Measurements from ENCODE around the gene GPR84. TPM values are rescaled to one million over a fixed set of nuclear protein-coding genes. Genes with fewer than 3 reads are reported as not detected.

The GPR84 gene
- total and polyA plus RNA-seq, 9 of the 15 experiments (the other 6 are each of a cell fraction or from before 2014, with no cell fraction given), result 0.07 to 0.18 (median 0.11) TPM; not detected in 5

DNA sequence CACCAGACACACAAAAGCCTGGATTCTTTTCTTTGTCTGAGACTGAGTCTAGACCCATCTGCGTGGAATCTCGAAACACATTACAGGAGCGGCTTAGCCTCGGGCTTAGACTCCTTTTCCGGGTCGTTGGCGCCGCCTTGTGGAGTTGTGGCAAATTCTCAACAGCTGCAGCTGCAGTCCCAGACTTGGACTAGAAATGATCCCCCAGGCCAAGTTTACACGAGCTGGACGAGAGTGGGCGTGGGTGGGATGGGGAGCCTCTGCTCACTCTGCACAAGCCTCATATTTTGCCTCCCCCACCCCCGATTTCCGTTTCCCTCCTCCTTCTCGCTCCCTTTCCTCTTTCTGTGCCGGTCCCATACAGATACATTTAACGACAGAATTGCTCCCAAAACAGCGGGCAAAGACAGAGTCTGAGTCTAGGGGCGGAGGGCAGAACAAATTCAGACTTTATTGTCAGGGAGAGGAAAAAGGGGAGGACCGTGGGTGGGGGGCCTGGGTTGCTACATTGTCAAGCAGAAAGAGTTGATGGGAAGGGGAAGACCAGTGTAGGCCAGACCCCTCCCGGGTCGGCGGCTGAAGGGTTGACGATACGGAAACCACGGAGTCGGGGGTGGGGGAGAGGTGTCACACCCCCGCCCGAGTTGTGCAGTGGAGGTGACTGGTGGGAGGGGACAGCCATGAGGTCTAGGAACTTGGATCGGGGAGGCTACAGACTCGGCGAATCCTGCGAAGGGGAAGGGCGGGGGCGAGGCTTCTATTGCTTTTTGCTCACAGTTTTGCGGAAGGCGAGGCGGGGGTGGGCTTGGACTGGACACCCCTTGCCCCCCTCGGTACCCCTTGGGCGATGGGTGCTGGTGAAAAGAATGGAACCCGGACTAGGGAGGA is 4.7 kb upstream of the GPR84 start (continued):
- TF ChIP-seq ZNF263 (CRISPR knock-in tag; IDR thresholded peaks at IDR 0.05; ENCODE audit: borderline replicate concordance) (no peak), SRSF3 (IDR thresholded peaks at IDR 0.05; ENCODE audit: insufficient read depth, low read length) (no peak), NCOA1 (IDR thresholded peaks at IDR 0.05; ENCODE audit: low read depth) (0 out of 2 replicates have a peak, but pooled peaks have one; percentile 33), GTF2F1 (IDR thresholded peaks at IDR 0.05; ENCODE audit: low read depth, low read length) (no peak), CXXC5 (CRISPR knock-in tag; IDR thresholded peaks at IDR 0.05) (peak; percentile 16), CHD4 (IDR thresholded peaks at IDR 0.05; ENCODE audit: insufficient read depth, insufficient replicate concordance, low read depth, low read length, poor library complexity, severe bottlenecking) (no peak), ZNF764 (CRISPR knock-in tag; IDR thresholded peaks at IDR 0.05; ENCODE audit: low read depth) (no peak), KLF1 (tag; IDR thresholded peaks at IDR 0.05) (no peak), ZBTB8A (IDR thresholded peaks at IDR 0.05; ENCODE audit: partially characterized antibody) (no peak), HNRNPH1 (optimal IDR thresholded peaks at IDR 0.05; ENCODE audit: low read depth, low read length) (no peak), EP400 (IDR thresholded peaks at IDR 0.05) (peak; percentile 60; the same call in 1 of the 2 replicates), ZSCAN32 (CRISPR knock-in tag; IDR thresholded peaks at IDR 0.05) (no peak), FOXA3 (CRISPR knock-in tag; conservative IDR thresholded peaks at IDR 0.05 in 1 of 2, IDR thresholded peaks at IDR 0.05 in 1 of 2) (no peak), ZNF133 (CRISPR knock-in tag; IDR thresholded peaks at IDR 0.05) (no peak), ZNF217 (CRISPR knock-in tag; IDR thresholded peaks at IDR 0.05) (no peak), RB1 (IDR thresholded peaks at IDR 0.05; ENCODE audit: low read depth) (peak; percentile 48), ZNF696 (CRISPR knock-in tag; conservative IDR thresholded peaks at IDR 0.05) (no peak), KAT8 (IDR thresholded peaks at IDR 0.05; ENCODE audit: low read depth) (no peak), FOXK1 (CRISPR knock-in tag; IDR thresholded peaks at IDR 0.05; ENCODE audit: borderline replicate concordance) (no peak), HMBOX1 (IDR thresholded peaks at IDR 0.05) (no peak), ZFPM2 (CRISPR knock-in tag; IDR thresholded peaks at IDR 0.05) (no peak)
- TF ChIP-seq, protein P1, sequence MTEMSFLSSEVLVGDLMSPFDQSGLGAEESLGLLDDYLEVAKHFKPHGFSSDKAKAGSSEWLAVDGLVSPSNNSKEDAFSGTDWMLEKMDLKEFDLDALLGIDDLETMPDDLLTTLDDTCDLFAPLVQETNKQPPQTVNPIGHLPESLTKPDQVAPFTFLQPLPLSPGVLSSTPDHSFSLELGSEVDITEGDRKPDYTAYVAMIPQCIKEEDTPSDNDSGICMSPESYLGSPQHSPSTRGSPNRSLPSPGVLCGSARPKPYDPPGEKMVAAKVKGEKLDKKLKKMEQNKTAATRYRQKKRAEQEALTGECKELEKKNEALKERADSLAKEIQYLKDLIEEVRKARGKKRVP (CRISPR knock-in tag; IDR thresholded peaks at IDR 0.05), result no peak
- TF ChIP-seq, protein P2, sequence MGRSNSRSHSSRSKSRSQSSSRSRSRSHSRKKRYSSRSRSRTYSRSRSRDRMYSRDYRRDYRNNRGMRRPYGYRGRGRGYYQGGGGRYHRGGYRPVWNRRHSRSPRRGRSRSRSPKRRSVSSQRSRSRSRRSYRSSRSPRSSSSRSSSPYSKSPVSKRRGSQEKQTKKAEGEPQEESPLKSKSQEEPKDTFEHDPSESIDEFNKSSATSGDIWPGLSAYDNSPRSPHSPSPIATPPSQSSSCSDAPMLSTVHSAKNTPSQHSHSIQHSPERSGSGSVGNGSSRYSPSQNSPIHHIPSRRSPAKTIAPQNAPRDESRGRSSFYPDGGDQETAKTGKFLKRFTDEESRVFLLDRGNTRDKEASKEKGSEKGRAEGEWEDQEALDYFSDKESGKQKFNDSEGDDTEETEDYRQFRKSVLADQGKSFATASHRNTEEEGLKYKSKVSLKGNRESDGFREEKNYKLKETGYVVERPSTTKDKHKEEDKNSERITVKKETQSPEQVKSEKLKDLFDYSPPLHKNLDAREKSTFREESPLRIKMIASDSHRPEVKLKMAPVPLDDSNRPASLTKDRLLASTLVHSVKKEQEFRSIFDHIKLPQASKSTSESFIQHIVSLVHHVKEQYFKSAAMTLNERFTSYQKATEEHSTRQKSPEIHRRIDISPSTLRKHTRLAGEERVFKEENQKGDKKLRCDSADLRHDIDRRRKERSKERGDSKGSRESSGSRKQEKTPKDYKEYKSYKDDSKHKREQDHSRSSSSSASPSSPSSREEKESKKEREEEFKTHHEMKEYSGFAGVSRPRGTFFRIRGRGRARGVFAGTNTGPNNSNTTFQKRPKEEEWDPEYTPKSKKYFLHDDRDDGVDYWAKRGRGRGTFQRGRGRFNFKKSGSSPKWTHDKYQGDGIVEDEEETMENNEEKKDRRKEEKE (IDR thresholded peaks at IDR 0.05; ENCODE audit: borderline replicate concordance in 1 of 2, control insufficient read depth in 1 of 2, low read depth in 2 of 2, low read length in 1 of 2), result peak; percentile 2 to 86; a peak in 3 of 4 replicates

All from K562 (cell line).